T follicular helper cell (primary cell): ENCODE data around the gene DNAJC12.
"Not testable (repeated sequence)": the region's sequence is repeated elsewhere in the genome, so short reads cannot be mapped to it uniquely, and the experiment has no call there.

ENCODE experiments used
- DNase-seq: peaks from one replicate; pipeline ENCODE4 v3.0.0-alpha.2; 2020; ENCODE audit warnings: low read depth

DNAJC12 gene

DNA sequence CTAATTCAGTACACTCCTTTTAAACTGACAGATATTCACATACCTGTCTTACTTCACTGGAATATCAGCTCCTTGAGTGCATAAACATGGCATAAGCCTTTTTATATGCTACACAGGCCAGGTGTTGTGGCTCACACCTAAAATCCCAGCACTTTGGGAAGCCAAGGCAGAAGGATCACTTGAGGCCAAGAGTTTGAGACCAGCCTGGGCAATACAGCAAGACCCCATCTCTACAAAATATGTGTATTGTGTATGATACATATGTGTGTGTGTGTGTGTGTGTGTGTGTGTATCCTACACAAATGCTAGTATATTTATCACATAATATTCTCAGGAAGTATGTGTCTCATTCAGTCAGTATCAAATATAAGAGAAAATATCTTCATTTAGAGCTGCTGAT is 45.3 kb downstream of the DNAJC12 start:
- no peak for DNase-seq

DNA sequence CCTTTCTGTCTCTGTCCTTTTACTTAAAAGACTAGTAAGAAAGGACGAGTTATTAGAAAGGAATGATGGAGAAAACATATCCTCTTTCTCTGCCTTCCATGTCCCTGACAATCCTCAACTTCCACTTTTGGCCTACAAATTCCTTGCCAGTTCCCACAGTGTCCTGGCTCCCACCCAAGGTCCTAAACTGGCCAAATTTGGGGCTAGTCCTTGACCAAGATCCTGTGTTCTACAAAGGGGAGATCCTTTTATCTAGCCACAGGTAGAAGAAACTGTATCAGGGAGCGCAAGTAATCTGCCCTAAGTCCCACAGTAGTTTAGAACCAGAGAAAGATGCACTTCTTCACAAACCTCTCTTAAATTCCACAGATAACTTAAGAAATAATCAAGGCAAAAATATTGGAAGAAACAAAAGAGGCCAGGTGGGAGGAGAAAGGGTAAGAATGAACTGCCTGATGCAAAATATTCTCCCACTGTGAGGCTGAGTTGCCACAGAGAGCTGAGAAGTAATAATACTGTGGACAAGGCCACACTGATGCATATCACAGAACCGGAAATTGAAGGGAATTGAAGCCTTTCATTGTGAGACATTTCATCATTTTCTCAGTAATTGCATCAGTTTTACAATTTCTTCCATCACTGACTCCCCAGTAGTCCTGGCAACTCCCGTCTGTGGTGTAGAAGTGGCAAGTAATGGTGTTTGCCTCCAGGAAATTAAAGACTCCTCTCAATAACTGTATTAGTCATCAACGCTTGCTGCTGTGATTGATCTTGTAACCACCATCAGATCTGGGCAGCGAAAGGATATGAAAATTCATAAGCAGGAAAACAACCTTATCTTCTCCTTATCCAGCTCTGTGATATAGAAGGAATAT is 47.2 kb downstream of the DNAJC12 start:
- no peak for DNase-seq

DNA sequence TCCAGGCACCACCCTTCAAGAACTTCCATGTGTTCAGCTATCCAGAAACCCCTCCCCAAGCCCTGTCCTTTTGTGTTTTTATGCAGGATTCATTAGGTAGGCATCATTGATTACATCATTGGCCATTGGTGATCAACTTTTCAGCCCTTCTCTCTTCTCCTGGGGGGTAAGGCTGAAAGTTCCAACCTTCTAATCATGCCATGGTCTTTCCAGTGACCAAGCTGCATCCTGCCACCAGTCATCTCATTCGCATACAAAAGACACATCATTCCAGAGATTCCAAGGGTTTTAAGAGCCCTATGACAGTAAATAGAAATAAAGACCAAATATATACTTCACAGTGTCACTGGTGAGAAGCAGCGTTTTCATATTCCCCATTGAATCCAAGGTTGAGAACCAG is 48.2 kb downstream of the DNAJC12 start:
- no peak for DNase-seq

DNA sequence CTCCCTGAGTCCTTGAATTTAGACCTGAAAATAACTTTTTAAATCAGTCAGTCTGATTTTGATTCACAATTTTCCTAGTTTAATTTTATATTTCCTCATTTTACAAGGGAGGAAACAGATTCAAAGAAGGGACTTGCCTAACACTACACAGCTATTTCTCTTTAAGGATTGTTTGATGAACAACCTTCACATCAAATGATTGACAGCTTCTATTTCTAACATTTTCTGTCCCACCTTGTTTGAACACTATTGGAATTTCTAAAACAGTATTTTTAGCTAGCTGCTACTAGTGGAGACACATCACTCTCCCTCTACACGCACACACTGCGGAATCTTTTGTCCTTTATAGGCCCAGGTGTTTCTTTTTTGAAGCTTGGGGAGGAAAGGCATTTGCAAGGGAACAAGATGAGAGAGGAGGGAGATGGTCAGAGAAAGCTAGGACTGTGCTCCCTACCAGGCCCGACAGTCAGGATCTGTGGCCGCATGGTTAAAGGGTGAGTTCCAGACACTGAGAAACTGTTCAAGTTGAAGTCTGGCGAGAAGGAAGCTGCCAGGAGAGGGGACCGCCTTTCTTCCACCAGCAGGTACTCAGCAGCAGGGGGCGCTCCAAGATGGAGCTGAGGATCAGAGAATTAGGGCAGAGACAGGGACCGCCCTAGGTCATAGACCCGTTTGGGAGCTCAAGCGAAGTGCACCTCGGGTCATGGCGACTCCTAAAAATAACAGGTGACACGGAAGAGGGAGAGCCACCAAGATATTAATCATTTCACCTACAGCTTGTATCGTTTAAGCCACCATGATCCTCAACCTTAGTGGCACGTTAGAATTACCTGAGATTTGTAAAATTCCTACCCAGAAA is 49.7 kb downstream of the DNAJC12 start:
- DNase-seq = peak; percentile 49

DNA sequence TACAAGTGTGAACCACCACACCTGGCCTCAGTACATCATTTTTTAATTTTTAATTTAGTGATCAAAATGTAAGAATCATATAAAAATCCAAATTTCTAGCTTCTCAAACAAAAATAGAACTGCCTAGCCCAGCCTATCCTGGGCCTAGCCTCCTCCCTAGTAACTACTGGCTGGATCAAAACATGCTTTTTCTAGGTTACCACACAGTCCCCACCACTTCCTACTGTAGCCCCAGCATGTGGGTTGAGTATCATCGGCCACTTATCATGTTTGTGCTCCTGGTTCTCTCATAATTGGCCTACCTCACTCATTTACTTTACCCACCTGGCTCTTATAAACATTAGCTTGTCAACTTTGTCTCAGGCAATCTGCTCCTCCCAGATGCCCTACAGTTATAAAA is 52.9 kb downstream of the DNAJC12 start:
- DNase-seq = no peak

DNA sequence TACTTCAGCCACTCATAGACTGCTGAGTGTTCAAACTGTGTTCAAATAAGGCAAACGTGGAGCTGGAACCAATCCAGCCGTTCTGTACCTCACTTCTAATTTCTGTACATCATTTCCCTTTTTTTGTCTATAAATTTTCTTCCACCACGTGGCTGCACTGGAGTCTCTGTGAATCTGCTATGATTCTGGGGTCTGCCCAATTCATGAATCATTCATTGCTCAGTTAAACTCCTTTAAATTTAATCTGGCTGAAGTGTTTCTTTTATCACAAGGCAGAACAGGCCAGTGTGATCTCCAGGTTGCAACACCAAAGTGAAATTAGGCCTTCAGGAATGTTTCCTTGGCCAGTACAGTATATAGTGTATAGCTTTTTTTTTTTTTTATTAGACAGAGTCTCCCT is 53.5 kb downstream of the DNAJC12 start:
- DNase-seq = no peak

DNA sequence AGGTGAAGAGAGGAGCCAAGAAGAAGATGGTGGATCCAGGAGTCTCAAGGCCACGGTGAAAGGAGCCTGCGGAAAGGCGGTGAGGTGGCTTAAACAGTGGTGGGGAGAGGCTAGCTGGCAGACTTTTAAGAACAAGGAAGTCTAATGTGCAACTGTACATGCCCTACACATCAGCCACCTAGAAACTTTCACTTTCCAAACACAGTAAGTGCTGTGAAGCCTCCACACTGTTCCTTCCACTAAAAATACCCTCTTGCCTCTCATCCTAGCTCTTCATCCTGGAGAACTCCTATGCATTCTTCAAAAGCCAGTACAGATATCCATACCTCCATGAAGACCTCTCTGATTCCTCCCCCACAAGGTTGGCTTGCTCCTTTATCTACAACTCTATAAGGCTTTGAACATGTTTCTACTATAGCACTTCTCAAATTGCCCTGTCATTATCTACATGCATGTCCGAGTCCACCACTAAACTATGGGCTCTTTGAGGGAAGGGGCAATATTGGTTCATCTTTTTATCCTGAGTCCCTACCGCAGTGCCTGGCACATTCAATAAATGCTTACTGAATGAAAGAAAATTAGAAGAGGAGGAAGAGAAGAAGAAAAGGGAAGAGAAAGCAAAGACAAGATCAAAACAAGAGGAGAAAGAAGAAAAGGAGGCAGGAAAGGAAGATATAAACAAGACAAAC is 54.2 kb downstream of the DNAJC12 start:
- no peak for DNase-seq

DNA sequence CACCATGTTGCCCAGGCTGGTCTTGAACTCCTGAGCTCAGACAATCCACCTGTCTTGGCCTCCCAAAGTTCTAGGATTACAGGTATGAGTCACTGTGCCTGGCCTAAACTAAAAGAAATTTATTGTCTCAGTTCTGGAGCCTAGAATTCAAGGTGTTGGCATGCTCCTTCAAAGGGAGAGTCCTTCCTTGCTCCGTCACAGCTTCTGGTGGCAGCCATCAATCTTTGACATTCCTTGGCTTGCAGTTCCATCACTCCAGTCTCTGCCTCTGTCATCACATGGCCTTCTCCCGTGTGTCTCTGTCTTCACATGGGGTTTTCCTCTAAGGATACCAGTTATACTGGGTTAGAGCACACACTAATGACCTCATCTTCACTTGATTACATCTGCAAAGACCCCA is 55.5 kb downstream of the DNAJC12 start:
- no peak for DNase-seq

DNA sequence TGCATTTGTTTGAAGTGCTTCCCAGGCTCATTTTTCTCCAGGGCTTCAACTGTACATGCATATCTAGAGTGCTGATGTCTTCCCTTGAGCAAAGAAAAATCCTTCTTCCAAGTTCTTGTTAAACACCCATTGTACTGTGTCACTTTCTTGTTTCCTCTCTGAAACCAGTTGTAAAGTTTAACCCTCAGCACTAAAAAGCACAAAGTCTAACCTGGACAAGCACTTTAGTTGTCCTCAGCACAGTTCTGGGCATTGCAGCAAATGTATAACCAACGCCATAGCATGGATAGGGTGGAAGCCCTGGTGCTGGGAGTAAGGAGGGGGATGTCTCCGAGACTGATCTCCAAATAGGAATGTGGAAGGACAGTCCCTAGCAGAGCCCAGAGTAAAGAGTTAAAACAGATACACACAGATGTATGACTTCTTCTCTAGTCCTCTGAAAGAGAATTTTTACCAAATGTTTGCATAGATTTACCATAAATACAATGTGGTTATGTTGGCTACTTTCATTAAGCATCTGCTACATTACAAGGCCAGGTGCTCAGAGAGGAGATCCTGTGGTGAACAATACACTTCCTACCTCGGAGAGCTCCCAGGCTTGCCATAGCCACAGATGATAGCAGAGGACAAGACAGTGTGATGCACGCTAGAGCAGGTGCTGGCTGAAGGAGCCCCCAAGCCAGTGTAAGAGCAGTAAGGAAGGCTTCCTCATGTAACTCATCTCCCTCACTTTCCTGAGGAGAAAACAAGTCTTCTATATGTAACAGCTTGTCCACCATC is 57.0 kb downstream of the DNAJC12 start:
- DNase-seq = no peak

DNA sequence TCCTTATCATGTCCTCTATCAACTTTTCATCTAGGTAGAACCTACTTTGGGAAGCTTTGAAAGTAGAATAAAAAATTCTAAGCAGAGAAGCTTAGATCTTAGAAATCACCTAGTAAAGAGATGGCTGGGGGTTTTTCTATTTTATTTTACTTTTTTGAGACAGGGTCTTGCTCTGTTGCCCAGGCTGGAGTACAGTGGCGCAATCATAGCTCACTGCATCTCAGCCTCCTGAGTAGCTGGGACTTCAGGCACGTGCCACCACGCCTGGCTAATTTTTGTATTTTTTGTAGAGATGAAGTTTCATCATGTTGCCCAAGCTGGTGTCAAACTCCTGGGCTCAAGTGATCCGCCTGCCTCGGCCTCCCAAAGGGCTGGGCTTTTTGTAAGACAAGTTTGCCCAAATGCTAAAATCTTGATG is 57.8 kb downstream of the DNAJC12 start:
- DNase-seq = not testable (repeated sequence)

DNA sequence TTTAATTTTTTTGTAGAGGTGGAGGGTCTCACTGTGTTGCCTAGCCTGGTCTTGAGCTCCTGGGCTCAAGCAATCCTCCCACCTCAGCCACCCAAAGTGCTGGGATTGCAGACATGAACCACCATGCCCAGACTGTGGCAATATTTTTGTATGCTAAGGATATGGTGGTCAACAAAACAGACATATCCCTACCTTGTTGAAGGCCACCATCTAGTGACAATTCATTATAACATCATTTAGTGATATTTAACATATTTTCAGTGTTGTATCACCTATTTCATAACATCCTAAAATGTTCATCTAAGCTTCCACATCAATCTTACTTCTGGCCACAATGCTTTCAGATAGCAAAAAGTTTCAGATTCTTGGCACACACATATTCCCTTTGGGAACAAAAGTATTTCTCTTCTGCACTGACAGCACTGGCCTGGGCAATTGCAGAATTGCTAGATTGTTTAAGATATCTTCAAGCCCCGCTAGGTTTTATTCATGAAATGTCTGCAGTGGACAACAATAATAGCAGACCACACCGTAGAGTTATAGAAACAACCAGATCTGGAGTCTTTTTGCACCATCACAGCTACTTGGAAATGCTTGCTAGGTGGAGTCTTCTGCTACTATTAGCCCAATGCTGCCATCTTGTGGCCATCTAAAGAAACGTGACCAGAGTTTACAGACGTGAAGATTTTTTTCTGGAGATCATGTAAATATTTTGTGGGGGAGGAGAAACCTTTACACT is 58.4 kb downstream of the DNAJC12 start:
- peak; percentile 61 for DNase-seq

DNA sequence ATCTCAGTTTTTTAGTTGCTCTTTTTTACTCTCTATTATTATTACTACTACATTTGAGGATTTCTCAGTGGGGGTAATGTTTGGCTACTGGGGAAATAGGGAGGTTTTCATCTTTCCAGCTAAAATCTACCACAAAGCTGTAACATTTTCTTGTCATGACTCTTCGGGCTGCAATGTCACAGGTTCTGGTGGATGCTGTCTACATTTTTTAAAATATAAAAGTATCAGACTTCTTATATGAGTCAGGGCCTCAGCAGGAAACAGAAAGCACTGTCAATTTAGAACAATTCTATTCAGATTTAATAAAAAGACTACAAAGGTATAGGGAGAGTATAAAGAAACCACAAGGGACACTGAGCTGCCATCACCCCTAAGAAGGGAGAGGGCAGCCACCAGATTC is 61.6 kb downstream of the DNAJC12 start:
- no peak for DNase-seq

DNA sequence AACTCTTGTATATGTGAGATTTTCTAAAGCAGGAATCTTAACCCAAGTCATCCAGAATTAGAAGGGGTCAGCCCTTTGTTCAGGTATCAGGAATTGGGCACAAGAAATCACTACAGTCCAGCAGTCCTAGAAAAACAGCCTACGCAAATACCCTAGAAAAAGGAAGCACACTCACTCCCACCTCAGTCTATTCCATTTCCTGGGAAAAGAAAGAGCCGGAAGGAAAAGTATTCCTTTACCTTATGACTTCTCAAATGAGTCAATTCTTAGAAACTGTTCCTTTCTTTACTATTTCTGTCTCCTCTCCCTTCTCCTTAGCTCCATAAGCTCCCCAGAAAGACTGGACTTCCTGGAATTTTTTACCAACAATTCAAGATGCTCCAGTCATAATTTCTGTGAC is 62.7 kb downstream of the DNAJC12 start:
- DNase-seq = no peak

DNA sequence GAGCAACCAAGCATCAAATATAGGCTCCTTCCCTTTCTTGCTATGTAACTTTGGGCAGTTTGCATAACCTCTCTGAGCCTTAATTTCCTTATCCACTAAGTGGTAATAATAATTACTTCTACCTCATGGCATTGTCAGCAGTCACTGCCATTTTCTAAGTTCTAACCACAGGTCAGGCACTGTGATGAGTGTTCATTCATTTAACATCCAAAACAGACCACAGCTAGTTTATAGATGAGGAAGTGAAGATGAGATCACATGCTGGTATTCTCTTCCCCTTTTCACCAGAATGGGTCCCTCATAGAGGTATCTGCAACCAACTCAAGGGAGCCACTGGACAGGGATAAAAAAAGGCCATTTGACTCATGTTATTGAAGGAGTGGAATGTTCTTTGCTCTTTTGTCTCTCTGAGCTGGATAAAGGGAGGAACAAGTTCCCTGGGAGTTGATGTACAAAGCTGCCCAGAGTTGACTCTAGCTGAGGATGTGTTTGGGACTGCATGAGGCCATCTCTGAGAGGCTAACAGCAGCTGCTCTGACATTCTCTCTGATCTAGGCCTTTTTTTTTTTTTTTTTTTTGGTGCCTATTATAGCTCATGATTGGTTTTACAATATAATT is 65.0 kb downstream of the DNAJC12 start:
- no peak for DNase-seq

DNA sequence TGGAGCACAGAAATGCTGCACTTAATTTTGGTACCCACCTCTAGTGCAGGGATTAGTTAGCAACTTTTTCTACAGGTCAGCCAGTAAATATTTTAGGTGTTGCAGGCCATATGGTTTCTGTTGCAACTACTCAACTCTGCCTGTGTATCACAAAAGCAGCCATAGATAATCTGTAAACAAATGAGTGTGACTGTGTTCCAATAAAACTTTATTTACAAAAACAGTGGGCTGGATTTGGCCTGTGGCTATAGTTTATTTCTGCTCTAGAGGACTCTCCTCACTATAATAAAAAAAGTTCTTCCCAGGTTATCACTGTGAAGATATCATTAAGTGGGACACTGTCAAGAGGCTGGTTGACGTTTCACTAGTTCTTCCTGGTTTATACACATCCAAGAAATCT is 65.8 kb downstream of the DNAJC12 start:
- DNase-seq = no peak

DNA sequence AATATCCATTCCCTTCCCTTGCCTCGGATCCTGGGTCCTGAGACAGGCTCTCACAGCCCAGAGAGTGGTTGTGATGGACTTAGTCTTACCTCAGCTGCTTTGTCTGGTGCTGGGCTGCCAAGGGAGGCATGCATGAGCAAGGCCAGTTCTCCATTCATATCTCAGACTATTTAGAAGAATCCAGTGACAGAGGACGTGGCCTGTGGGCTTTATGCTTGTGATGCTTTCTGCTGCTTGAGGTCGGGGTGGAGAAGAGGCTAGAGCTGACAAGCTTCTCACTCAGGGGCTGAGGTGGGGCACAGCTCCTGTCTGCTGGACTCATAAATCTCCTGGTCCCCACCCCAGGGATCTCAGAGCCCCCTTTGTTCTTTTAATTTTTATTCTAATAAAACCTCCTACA is 66.8 kb downstream of the DNAJC12 start:
- DNase-seq = no peak

DNA sequence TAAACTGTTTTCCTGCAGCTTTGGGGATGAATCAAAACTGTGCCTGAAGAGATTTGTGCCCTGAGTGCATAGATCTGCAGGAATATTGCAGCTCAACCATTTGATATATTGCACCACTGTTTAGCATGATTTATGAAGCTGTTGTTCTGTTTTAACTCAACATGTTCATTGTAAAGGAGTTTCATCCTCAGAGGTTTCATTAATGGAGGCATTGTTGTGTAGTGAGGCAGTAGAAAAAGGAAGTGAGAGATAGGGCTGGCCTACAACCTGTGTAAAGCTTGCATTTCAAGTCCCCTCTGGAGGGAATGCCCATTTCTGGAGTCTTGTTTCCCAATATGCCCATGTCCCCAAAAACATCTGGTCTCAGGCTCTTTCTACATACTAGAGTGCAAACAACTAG is 67.5 kb downstream of the DNAJC12 start:
- no peak for DNase-seq

DNA sequence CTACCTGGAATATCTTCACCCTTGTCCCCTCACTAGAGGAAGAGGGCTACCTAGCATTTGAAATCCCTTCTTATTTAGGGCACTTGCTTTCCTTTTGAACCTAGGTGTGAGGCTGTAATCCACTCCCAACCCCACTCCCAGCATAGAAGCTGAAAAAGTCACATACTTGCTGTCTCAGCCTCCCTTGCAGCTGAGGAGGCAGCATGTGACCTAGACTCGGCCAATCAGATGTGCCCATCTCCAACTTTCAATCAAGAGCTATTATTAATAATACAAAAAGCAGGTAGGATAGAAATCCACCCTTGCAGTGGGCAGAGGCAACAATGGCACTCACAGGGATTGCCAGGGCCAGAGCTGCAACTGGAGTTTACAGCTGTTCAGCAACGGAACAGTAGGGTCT is 70.7 kb downstream of the DNAJC12 start:
- DNase-seq = no peak

DNA sequence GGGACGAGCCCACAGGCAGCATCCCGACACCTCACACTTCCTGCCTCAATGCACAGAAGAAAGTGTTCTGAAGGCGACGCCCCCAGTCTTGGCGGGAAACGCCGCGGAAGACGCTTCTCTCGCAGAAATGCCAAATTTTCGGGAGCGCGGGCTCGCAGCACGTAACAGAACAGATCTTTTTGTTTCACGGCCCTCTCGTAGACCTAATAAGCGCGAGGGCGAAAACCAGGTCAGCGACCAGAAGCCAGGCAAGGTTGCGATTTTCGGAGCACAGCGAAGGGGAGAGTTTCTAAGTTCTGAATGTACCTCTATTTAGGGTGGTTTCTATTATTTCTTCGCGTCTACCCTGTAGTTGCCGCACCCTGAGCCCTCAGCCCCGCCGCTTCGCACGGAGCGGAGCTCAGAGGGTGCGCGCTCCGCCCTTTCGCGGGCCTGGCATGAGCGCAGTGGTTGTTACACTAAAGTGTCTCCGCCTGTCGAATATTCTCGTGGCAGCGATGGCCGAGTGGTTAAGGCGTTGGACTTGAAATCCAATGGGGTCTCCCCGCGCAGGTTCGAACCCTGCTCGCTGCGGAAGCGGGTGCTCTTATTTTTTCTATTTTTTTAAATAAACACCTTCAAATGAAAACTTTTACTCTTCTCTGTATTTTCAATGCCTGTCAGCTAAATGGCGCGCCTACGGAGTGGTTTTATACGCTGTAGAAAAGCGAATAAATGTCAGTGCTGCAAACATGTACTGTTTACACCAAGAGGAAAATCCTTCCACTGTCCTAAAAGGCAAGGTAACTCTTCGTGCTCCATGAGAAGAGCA is 73.8 kb downstream of the DNAJC12 start:
- peak; percentile 93 for DNase-seq
